OCI-LY3 (cell line): ENCODE measurements around the gene ANKFN1.

Source experiments
- CTCF ChIP-seq: fragments of 200-600, 300-600 bp; sonication (generic); IDR thresholded peaks from 2 replicates; pipeline ENCODE4 v1.5.1; 2014; ENCODE audit warnings: antibody characterized with exemption, low read length, low read depth
- EZH2phosphoT487 ChIP-seq: fragments of 200-600 bp; shearing (Covaris generic); IDR thresholded peaks from 2 replicates; pipeline ENCODE4 v1.6.1; 2018; ENCODE audit warnings: antibody characterized with exemption, mixed run types, low read depth

- TF ChIP-seq CTCF (no peak), EZH2phosphoT487 (no peak)
Observed at GRCh38 chr17:56468840-56469239, 315.6 kb downstream of the ANKFN1 start.
